ENCODE measurements around the gene CEACAM5. TPM values are rescaled to one million over a fixed set of nuclear protein-coding genes. Genes with fewer than 3 reads are reported as not detected.

Gene CEACAM5
- total RNA-seq: under 1 TPM; 0.24 to 0.50 TPM
- 0.33 TPM for polyA plus RNA-seq (ENCODE audit: insufficient read depth, low read depth, low replicate concordance)
- long read RNA-seq, donor 1: 0 reads
- long read RNA-seq, donor 2: 0 reads

DNA sequence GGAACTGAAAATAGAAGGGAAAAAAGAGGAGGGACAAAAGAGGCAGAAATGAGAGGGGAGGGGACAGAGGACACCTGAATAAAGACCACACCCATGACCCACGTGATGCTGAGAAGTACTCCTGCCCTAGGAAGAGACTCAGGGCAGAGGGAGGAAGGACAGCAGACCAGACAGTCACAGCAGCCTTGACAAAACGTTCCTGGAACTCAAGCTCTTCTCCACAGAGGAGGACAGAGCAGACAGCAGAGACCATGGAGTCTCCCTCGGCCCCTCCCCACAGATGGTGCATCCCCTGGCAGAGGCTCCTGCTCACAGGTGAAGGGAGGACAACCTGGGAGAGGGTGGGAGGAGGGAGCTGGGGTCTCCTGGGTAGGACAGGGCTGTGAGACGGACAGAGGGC lies at the start of gene CEACAM5:
Gene CEACAM5 (plus strand): TSS at position 146 of the 400 bp plus-strand sequence. CDS start 106 bp downstream, at position 252.
- TF ChIP-seq POLR2A (IDR thresholded peaks at IDR 0.05): no peak
- TF ChIP-seq, protein P1, sequence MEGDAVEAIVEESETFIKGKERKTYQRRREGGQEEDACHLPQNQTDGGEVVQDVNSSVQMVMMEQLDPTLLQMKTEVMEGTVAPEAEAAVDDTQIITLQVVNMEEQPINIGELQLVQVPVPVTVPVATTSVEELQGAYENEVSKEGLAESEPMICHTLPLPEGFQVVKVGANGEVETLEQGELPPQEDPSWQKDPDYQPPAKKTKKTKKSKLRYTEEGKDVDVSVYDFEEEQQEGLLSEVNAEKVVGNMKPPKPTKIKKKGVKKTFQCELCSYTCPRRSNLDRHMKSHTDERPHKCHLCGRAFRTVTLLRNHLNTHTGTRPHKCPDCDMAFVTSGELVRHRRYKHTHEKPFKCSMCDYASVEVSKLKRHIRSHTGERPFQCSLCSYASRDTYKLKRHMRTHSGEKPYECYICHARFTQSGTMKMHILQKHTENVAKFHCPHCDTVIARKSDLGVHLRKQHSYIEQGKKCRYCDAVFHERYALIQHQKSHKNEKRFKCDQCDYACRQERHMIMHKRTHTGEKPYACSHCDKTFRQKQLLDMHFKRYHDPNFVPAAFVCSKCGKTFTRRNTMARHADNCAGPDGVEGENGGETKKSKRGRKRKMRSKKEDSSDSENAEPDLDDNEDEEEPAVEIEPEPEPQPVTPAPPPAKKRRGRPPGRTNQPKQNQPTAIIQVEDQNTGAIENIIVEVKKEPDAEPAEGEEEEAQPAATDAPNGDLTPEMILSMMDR (IDR thresholded peaks at IDR 0.05): no peak
- Histone ChIP-seq H3K27ac (no peak within 1 kb of the TSS), H3K4me1 (no peaks in the 10 kb centered on the region), H3K36me3 (ENCODE audit: low read depth, missing control alignments) (no peaks in the 10 kb centered on the region), H3K9me3 (no peaks in the 10 kb centered on the region), H3K4me3 (no peak within 1 kb of the TSS), H3K27me3 (no peaks in the 10 kb centered on the region)
- DNase-seq: no peak
- intact Hi-C loops (cut with DNase I; ENCODE audit: low total_unique reads): no loop called here
- WGBS, 2 donors: 52 to 58% methylated on average over 4 of the region's 4 CpGs

DNA sequence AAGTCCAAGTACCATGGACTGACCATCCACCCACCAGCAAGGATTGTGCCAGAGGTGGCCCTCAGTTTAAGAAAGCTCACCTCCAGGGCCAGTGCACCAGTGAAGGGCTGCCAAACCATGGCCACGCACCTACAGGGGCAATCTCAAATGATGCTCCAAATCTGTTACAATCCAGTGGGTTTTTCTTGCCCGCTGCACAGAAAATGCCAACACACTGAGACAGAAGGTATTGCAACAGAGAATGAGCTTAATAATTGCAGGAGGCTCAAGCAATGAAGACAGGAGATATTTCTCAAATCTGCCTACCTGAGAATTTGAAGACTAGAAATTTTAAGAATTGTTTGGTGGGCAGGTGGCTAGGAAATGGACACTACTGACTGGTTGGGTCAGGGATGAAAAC lies 42.4 kb upstream of the CEACAM5 start:
- WGBS, 2 donors: 69 to 70% methylated on average over 2 of the region's 2 CpGs
- TF ChIP-seq POLR2A (IDR thresholded peaks at IDR 0.05): no peak
- TF ChIP-seq, protein P1 (IDR thresholded peaks at IDR 0.05): no peak

DNA sequence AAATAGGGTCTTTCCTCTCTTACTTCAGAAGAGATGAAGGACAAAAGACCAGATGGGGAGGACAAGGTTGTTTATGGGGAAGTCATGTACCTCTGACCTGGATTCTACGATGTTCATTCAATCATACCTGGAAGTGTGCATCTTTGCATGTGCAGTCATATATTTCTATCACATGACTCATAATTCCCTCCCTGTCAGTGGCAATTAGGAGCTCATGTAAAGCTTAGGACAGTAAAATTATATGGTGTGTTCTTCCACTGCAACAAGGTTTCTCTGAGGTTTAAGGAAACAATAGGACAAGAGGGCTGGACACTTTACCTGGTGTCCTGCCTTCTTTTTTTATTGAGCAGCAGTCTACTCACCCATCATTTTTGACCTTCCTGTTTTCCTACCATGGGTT lies 40.1 kb upstream of the CEACAM5 start:
- Histone ChIP-seq H3K9me3 (no peaks in the 10 kb centered on the region), H3K4me3 (no peak overlapping the region), H3K27me3 (no peaks in the 10 kb centered on the region), H3K4me1 (no peaks in the 10 kb centered on the region), H3K27ac (no peak overlapping the region), H3K36me3 (ENCODE audit: low read depth, missing control alignments) (no peaks in the 10 kb centered on the region)
- TF ChIP-seq POLR2A (IDR thresholded peaks at IDR 0.05): no peak
- WGBS, 2 donors: 63 to 87% methylated on average over 1 of the region's 1 CpG
- intact Hi-C loops (cut with DNase I; ENCODE audit: low total_unique reads): no loop called here
- DNase-seq: no peak

More for the DNA sequence above, 42.4 kb upstream of the CEACAM5 start:
- H3K27me3 ChIP-seq: no peaks in the 10 kb centered on the region
- no peak overlapping the region for H3K4me3 ChIP-seq
- DNase-seq: no peak
- no peaks in the 10 kb centered on the region for H3K9me3 ChIP-seq
- no peaks in the 10 kb centered on the region for H3K4me1 ChIP-seq
- intact Hi-C loops (cut with DNase I; ENCODE audit: low total_unique reads): no loop called here
- no peaks in the 10 kb centered on the region for H3K36me3 ChIP-seq (ENCODE audit: low read depth, missing control alignments)
- no peak overlapping the region for H3K27ac ChIP-seq

DNA sequence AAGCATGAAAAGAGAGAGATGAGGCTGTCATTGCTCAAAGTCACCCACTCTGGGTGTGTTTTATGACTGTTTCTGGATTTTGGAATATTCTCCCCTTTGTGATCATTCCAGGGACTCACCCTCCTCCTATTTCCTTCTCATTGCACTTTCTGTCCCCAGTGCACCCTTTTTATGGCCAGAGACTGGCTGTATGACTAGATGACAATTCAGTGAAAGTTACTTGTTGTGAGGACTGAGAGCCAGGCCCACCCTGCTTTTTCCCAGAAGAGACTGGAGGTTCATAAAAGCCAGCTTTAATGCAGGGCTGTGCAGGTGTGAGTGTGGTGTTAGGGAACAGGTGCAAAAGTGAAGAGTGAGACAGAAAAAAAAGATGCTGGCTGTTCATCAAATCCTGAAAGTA lies 37.7 kb upstream of the CEACAM5 start:
- DNase-seq: no peak
- Histone ChIP-seq H3K9me3 (no peaks in the 10 kb centered on the region), H3K4me1 (no peaks in the 10 kb centered on the region), H3K27ac (no peak overlapping the region), H3K27me3 (no peaks in the 10 kb centered on the region), H3K4me3 (no peak overlapping the region), H3K36me3 (ENCODE audit: low read depth, missing control alignments) (no peaks in the 10 kb centered on the region)
- TF ChIP-seq, protein P1 (IDR thresholded peaks at IDR 0.05): no peak
- TF ChIP-seq POLR2A (IDR thresholded peaks at IDR 0.05): no peak
- intact Hi-C loops (cut with DNase I; ENCODE audit: low total_unique reads): no loop called here

DNA sequence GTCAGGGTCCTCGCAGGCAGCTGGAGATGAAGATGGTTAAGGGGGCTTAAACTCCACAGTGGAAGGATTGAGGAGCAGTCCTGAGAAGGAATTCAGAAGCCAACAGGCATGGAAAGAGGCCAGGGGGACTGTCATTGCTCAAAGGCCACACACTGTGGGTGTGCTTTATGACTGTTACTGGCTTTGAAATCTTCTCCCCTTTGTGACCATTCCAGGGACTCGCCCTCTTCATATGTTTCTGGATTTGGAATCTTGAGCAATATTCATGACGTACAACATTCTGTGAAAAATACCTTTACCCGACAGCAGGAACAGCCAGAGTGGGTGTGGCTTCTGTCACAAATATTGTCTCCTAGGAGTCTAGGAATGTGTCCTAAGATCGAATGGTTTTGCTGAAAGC lies 36.9 kb upstream of the CEACAM5 start:
- Histone ChIP-seq H3K27ac (no peak overlapping the region), H3K4me3 (no peak overlapping the region), H3K27me3 (no peaks in the 10 kb centered on the region), H3K9me3 (no peaks in the 10 kb centered on the region), H3K4me1 (no peaks in the 10 kb centered on the region), H3K36me3 (ENCODE audit: low read depth, missing control alignments) (no peaks in the 10 kb centered on the region)
- no peak for DNase-seq
- WGBS, 2 donors: 49 to 64% methylated on average over 5 of the region's 5 CpGs
- TF ChIP-seq, protein P1 (IDR thresholded peaks at IDR 0.05): no peak
- no peak for TF ChIP-seq POLR2A (IDR thresholded peaks at IDR 0.05)
- intact Hi-C loops (cut with DNase I; ENCODE audit: low total_unique reads): no loop called here

All from testis (tissue), 5 donors.